HEK293T (cell line): Measurements from ENCODE around the gene TRDMT1.

ENCODE experiments used
- BHLHE40 ChIP-seq: fragments of 450-650 bp; IDR thresholded peaks from 2 replicates; pipeline ENCODE4 v1.6.1; 2016; ENCODE audit warnings: mild to moderate bottlenecking, moderate library complexity, borderline replicate concordance
- ELF4 ChIP-seq: fragments of 450-650 bp; IDR thresholded peaks from 2 replicates; pipeline ENCODE4 v1.6.1; 2017; ENCODE audit warnings: antibody characterized with exemption
- FOXA1 ChIP-seq: fragments of 450-650 bp; IDR thresholded peaks from 2 replicates; pipeline ENCODE4 v1.6.1; 2016; ENCODE audit warnings: mild to moderate bottlenecking

DNA sequence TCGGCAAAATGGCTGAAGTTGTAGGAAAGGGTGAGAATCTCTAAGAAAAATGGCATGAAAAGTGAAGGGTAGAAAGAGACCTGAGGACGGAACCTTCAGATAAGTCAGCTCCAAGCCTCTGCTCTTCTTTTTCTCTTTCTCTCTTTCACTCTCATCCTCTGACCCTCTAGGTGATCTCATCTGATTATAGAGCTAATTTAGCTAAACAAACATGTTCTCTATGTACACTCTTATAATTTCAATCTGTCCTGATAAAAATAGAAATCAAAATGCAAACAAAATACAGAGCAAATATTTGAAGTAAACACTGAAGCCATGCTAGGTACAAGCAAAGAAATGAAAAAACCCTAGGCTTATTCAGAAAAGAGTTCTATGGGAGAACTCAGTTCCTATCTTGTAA, 57.4 kb downstream of the TRDMT1 start:
- TF ChIP-seq FOXA1 (no peak), ELF4 (no peak), BHLHE40 (no peak)
